GM21723 (cell line): ENCODE results near the gene ANKS1B.
"Not testable (repeated sequence)": the region's sequence is repeated elsewhere in the genome, so short reads cannot be mapped to it uniquely, and the experiment has no call there.

ENCODE experiments used
- ATAC-seq: cut with Tn5 transposase; IDR thresholded peaks from one replicate; pipeline ENCODE4 v1.9.1; 2021; ENCODE audit warnings: mild to moderate bottlenecking, moderate library complexity; ENCODE audit not compliant: unreplicated experiment

The ANKS1B gene

GRCh38 chr12:98799146-98799810 lies 1185.5 kb downstream of the ANKS1B start:
- ATAC-seq, result no peak

GRCh38 chr12:98797200-98797599 lies 1187.5 kb downstream of the ANKS1B start:
- ATAC-seq, result no peak

- ATAC-seq, result no peak
Measured at GRCh38 chr12:98796745-98797144, 1188.0 kb downstream of the ANKS1B start.

GRCh38 chr12:98793121-98793520 lies 1191.6 kb downstream of the ANKS1B start:
- no peak for ATAC-seq

GRCh38 chr12:98791406-98791805 lies 1193.3 kb downstream of the ANKS1B start:
- no peak for ATAC-seq

- no peak for ATAC-seq
Measured at GRCh38 chr12:98788396-98788795, 1196.3 kb downstream of the ANKS1B start.

GRCh38 chr12:98786653-98787052 lies 1198.1 kb downstream of the ANKS1B start:
- ATAC-seq, result no peak

- no peak for ATAC-seq
Measured at GRCh38 chr12:98783420-98783819, 1201.3 kb downstream of the ANKS1B start.

- no peak for ATAC-seq
Measured at GRCh38 chr12:98780261-98780660, 1204.5 kb downstream of the ANKS1B start.

GRCh38 chr12:98772818-98773217 lies 1211.9 kb downstream of the ANKS1B start:
- no peak for ATAC-seq

GRCh38 chr12:98771811-98772752 lies 1212.7 kb downstream of the ANKS1B start:
- ATAC-seq, result no peak

GRCh38 chr12:98770230-98770629 lies 1214.5 kb downstream of the ANKS1B start:
- ATAC-seq, result no peak

- no peak for ATAC-seq
Measured at GRCh38 chr12:98769068-98769467, 1215.7 kb downstream of the ANKS1B start.

GRCh38 chr12:98767248-98767647 lies 1217.5 kb downstream of the ANKS1B start:
- ATAC-seq, result no peak

GRCh38 chr12:98763656-98764055 lies 1221.1 kb downstream of the ANKS1B start:
- no peak for ATAC-seq

- ATAC-seq, result no peak
Measured at GRCh38 chr12:98758331-98758730, 1226.4 kb downstream of the ANKS1B start.

GRCh38 chr12:98757455-98757854 lies 1227.3 kb downstream of the ANKS1B start:
- ATAC-seq, result no peak

- ATAC-seq, result not testable (repeated sequence)
Measured at GRCh38 chr12:98755855-98756254, 1228.9 kb downstream of the ANKS1B start.

GRCh38 chr12:98754095-98754494 lies 1230.6 kb downstream of the ANKS1B start:
- peak; percentile 98 for ATAC-seq

GRCh38 chr12:98752726-98753125 lies 1232.0 kb downstream of the ANKS1B start:
- ATAC-seq, result no peak

GRCh38 chr12:98751580-98752115 lies 1233.1 kb downstream of the ANKS1B start:
- no peak for ATAC-seq

GRCh38 chr12:98750511-98750910 lies 1234.2 kb downstream of the ANKS1B start:
- ATAC-seq, result no peak
